Measurements from ENCODE around the gene LLGL1. TPM values are rescaled to one million over a fixed set of nuclear protein-coding genes. Genes with fewer than 3 reads are reported as not detected.
A peak's percentile ranks its signal among the peaks of the same experiment; 100 is the strongest.

Gene LLGL1
- total RNA-seq, 2 donors from 2014 or later, result 19.5 to 22.3 TPM

GRCh38 chr17:18258356-18259038, 33.1 kb downstream of the LLGL1 start, which contains the start of gene FLII:
Gene FLII (minus strand): TSS chr17:18258738. CDS start chr17:18258690, 48 bp downstream.
- Mint-ChIP-seq H3K9me3 (no peaks in the 10 kb centered on the region), H3K4me1 (peaks cover 8% of the 10 kb centered on the region), H3K27ac (peak within 1 kb of the TSS; percentile 90), H3K36me3 (ENCODE audit: low read depth) (peaks cover 49% of the 10 kb centered on the region), H3K4me3 (peak within 1 kb of the TSS; percentile 96), H3K27me3 (no peaks in the 10 kb centered on the region)
- ATAC-seq (replicated peaks), result peak; percentile 42

- H3K27ac Mint-ChIP-seq, result peak overlapping the region; percentile 67
- ATAC-seq (replicated peaks), result no peak
- H3K36me3 Mint-ChIP-seq (ENCODE audit: low read depth), result peaks cover 36% of the 10 kb centered on the region
- peaks cover 8% of the 10 kb centered on the region for H3K4me1 Mint-ChIP-seq
- H3K27me3 Mint-ChIP-seq, result no peaks in the 10 kb centered on the region
- H3K4me3 Mint-ChIP-seq, result peak overlapping the region; percentile 84
- no peaks in the 10 kb centered on the region for H3K9me3 Mint-ChIP-seq
Measured at GRCh38 chr17:18259621-18260331, 34.3 kb downstream of the LLGL1 start.

GRCh38 chr17:18260332-18261145, 35.1 kb downstream of the LLGL1 start, which contains the start of gene MIEF2:
Gene MIEF2 (plus strand): TSS chr17:18260662. CDS start chr17:18262721, 2,059 bp downstream.
- Mint-ChIP-seq H3K27ac (peak within 1 kb of the TSS; percentile 75), H3K4me1 (peaks cover 8% of the 10 kb centered on the region), H3K27me3 (no peaks in the 10 kb centered on the region), H3K4me3 (peak within 1 kb of the TSS; percentile 84), H3K9me3 (no peaks in the 10 kb centered on the region), H3K36me3 (ENCODE audit: low read depth) (peaks cover 29% of the 10 kb centered on the region)
- peak; percentile 84 for ATAC-seq (replicated peaks)

- Mint-ChIP-seq H3K4me1 (peaks cover 8% of the 10 kb centered on the region), H3K36me3 (ENCODE audit: low read depth) (peaks cover 23% of the 10 kb centered on the region), H3K27ac (peak overlapping the region; percentile 75), H3K9me3 (no peaks in the 10 kb centered on the region), H3K27me3 (no peaks in the 10 kb centered on the region), H3K4me3 (peak overlapping the region; percentile 84)
- ATAC-seq (replicated peaks), result peak; percentile 33
Measured at GRCh38 chr17:18261146-18261515, 35.7 kb downstream of the LLGL1 start.

GRCh38 chr17:18261659-18262058, 36.2 kb downstream of the LLGL1 start:
- Mint-ChIP-seq H3K4me3 (peak overlapping the region; percentile 84), H3K36me3 (ENCODE audit: low read depth) (peaks cover 17% of the 10 kb centered on the region), H3K27me3 (no peaks in the 10 kb centered on the region), H3K27ac (peak overlapping the region; percentile 75), H3K4me1 (peaks cover 6% of the 10 kb centered on the region), H3K9me3 (no peaks in the 10 kb centered on the region)
- no peak for ATAC-seq (replicated peaks)

GRCh38 chr17:18262111-18262510, 36.7 kb downstream of the LLGL1 start:
- peaks cover 2% of the 10 kb centered on the region for H3K4me1 Mint-ChIP-seq
- no peaks in the 10 kb centered on the region for H3K9me3 Mint-ChIP-seq
- H3K27me3 Mint-ChIP-seq, result no peaks in the 10 kb centered on the region
- peaks cover 13% of the 10 kb centered on the region for H3K36me3 Mint-ChIP-seq (ENCODE audit: low read depth)
- no peak for ATAC-seq (replicated peaks)
- peak overlapping the region; percentile 75 for H3K27ac Mint-ChIP-seq
- H3K4me3 Mint-ChIP-seq, result peak overlapping the region; percentile 84

- Mint-ChIP-seq H3K27me3 (no peaks in the 10 kb centered on the region), H3K4me1 (no peaks in the 10 kb centered on the region), H3K9me3 (no peaks in the 10 kb centered on the region), H3K27ac (peak overlapping the region; percentile 75), H3K36me3 (ENCODE audit: low read depth) (peaks cover 10% of the 10 kb centered on the region), H3K4me3 (no peak overlapping the region)
- ATAC-seq (replicated peaks), result no peak
Measured at GRCh38 chr17:18262641-18263040, 37.2 kb downstream of the LLGL1 start.

GRCh38 chr17:18263885-18264682, 38.6 kb downstream of the LLGL1 start:
- H3K27ac Mint-ChIP-seq, result no peak overlapping the region
- no peaks in the 10 kb centered on the region for H3K9me3 Mint-ChIP-seq
- peaks cover 6% of the 10 kb centered on the region for H3K36me3 Mint-ChIP-seq (ENCODE audit: low read depth)
- no peak for ATAC-seq (replicated peaks)
- H3K27me3 Mint-ChIP-seq, result no peaks in the 10 kb centered on the region
- H3K4me1 Mint-ChIP-seq, result no peaks in the 10 kb centered on the region
- H3K4me3 Mint-ChIP-seq, result no peak overlapping the region

- Mint-ChIP-seq H3K36me3 (ENCODE audit: low read depth) (peaks cover 17% of the 10 kb centered on the region), H3K4me3 (no peak overlapping the region), H3K27me3 (no peaks in the 10 kb centered on the region), H3K27ac (no peak overlapping the region), H3K4me1 (no peaks in the 10 kb centered on the region), H3K9me3 (no peaks in the 10 kb centered on the region)
- peak; percentile 21 for ATAC-seq (replicated peaks)
Measured at GRCh38 chr17:18267366-18267765, 41.9 kb downstream of the LLGL1 start.

GRCh38 chr17:18267927-18268711, 42.7 kb downstream of the LLGL1 start:
- no peaks in the 10 kb centered on the region for H3K27me3 Mint-ChIP-seq
- H3K27ac Mint-ChIP-seq, result no peak overlapping the region
- peak; percentile 21 for ATAC-seq (replicated peaks)
- H3K4me3 Mint-ChIP-seq, result no peak overlapping the region
- H3K4me1 Mint-ChIP-seq, result no peaks in the 10 kb centered on the region
- H3K9me3 Mint-ChIP-seq, result no peaks in the 10 kb centered on the region
- H3K36me3 Mint-ChIP-seq (ENCODE audit: low read depth), result peaks cover 22% of the 10 kb centered on the region

- Mint-ChIP-seq H3K27me3 (no peaks in the 10 kb centered on the region), H3K4me3 (no peak overlapping the region), H3K4me1 (no peaks in the 10 kb centered on the region), H3K36me3 (ENCODE audit: low read depth) (peaks cover 31% of the 10 kb centered on the region), H3K9me3 (no peaks in the 10 kb centered on the region), H3K27ac (peak overlapping the region; percentile 25)
- ATAC-seq (replicated peaks), result no peak
Measured at GRCh38 chr17:18270046-18270931, 44.9 kb downstream of the LLGL1 start.

- H3K4me1 Mint-ChIP-seq, result no peaks in the 10 kb centered on the region
- H3K36me3 Mint-ChIP-seq (ENCODE audit: low read depth), result peaks cover 83% of the 10 kb centered on the region
- no peaks in the 10 kb centered on the region for H3K27me3 Mint-ChIP-seq
- H3K27ac Mint-ChIP-seq, result no peak overlapping the region
- no peak for ATAC-seq (replicated peaks)
- no peak overlapping the region for H3K4me3 Mint-ChIP-seq
- H3K9me3 Mint-ChIP-seq, result no peaks in the 10 kb centered on the region
Measured at GRCh38 chr17:18277076-18277475, 51.6 kb downstream of the LLGL1 start.

Measured in activated T-helper 17 cell treated with anti-CD3 and anti-CD28 coated beads, Interleukin-2, amount 50 U/mL, for 72 hours (primary cell).